Naive thymus-derived CD8-positive, alpha-beta T cell (primary cell): Measurements from ENCODE around the gene OPA1. TPM values are rescaled to one million over a fixed set of nuclear protein-coding genes. Genes with fewer than 3 reads are reported as not detected.
"Not testable (repeated sequence)": the region's sequence is repeated elsewhere in the genome, so short reads cannot be mapped to it uniquely, and the experiment has no call there.

Experiments used
- ATAC-seq, 2 donors: fragments of 150-1000 bp; cut with Tn5 transposase in 1 of 2; sonication (Bioruptor Pico), chemical (Tn5 transposase) in 1 of 2; 1 replicate in 1 of 2; 2 replicates in 1 of 2; pipeline ENCODE4 v1.10.0; 2021; ENCODE audit warnings: mild to moderate bottlenecking in 2 of 2, moderate library complexity in 2 of 2
- POLR2A ChIA-PET: fragments of 350-600 bp; sonication (Branson Sonifier 250); formaldehyde crosslinking; loops from one replicate; lab custom pipeline; 2021; ENCODE audit warnings: antibody characterized with exemption; lab: Charles Lee
- DNase-seq, 10 donors: peaks; one replicate each; pipeline versions ENCODE4 v3.0.0 to v3.0.0-alpha.2; 2020 to 2022
- H3K27ac Mint-ChIP-seq, 10 donors: one replicate each; pipeline ENCODE4 v1.8.0; 2020 to 2022; ENCODE audit warnings: mild to moderate bottlenecking in 10 of 10, mixed read lengths in 10 of 10, moderate library complexity in 4 of 10, inconsistent platforms in 1 of 10
- H3K27me3 Mint-ChIP-seq, 5 donors: one replicate each; pipeline ENCODE4 v1.8.0; 2021 to 2022; ENCODE audit warnings: mixed read lengths in 5 of 5
- H3K36me3 Mint-ChIP-seq, 3 donors: one replicate each; pipeline ENCODE4 v1.8.0; 2020 to 2022; ENCODE audit warnings: mixed read lengths in 3 of 3, mild to moderate bottlenecking in 2 of 3, inconsistent platforms in 1 of 3
- H3K4me1 Mint-ChIP-seq, 4 donors: one replicate each; pipeline ENCODE4 v1.8.0; 2021 to 2022; ENCODE audit warnings: mixed read lengths in 4 of 4
- H3K4me3 Mint-ChIP-seq, 10 donors: one replicate each; pipeline ENCODE4 v1.8.0; 2020 to 2022; ENCODE audit warnings: mild to moderate bottlenecking in 10 of 10, mixed read lengths in 10 of 10, moderate library complexity in 6 of 10, inconsistent platforms in 1 of 10
- H3K9me3 Mint-ChIP-seq, 9 donors: one replicate each; pipeline ENCODE4 v1.8.0; 2020 to 2022; ENCODE audit warnings: mixed read lengths in 9 of 9, mild to moderate bottlenecking in 3 of 9, inconsistent platforms in 1 of 9, moderate library complexity in 1 of 9
- polyA plus RNA-seq, 3 donors: library from polyadenylated mRNA; unstranded; fragments of 300-500 nt; fragmentation: Illumina TruSeq; gene quantifications; one replicate each; pipeline ENCODE4 v1.2.3, GENCODE V29; 2021
- total RNA-seq, 8 experiments: library from RNA in 2 of 8; stranded (reverse) in 2 of 8; gene quantifications; one replicate each; pipeline ENCODE4 v1.2.3 and lab custom pipeline; 2021 to 2026

Gene OPA1
- total and polyA plus RNA-seq, 5 experiments from 2014 or later: 21.5 to 54.4 (median 26.5) TPM

DNA sequence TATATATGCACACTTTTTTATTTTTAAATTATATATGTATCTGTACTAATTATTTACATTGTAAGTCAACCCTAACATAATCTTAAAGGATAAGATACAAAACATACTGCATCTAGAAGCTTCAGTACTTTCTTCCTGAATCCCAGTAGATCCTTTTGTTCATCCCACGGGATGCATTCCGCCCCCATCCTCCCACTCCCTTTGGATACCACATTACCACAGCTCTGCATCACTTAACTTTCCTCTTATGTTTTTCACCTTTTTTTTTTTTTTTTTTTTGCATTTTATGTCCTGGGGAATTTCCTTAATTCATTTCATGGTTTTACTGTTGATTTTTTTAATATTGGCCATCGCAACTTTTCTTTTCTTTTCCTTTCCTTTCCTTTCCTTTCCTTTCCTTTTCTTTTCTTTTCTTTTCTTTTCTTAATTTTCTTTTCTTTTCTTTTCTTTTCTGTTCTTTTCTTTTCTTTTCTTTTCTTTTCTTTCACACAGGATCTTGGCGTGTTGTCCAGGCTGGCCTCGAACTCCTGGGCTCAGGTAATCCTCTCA, 3.0 kb downstream of the OPA1 start:
- peak overlapping the region in 8 of 10 donors; percentile 4 to 56 (median 16) for H3K4me3 Mint-ChIP-seq
- ATAC-seq: no peak
- peak overlapping the region in 5 of 10 donors; percentile 17 to 59 (median 38) for H3K27ac Mint-ChIP-seq
- H3K36me3 Mint-ChIP-seq: peaks cover 9 to 41% (median 15%) of the 10 kb centered on the region in 3 donors
- no peaks in the 10 kb centered on the region for H3K27me3 Mint-ChIP-seq
- no peak for DNase-seq
- H3K4me1 Mint-ChIP-seq: peaks cover 35 to 81% (median 77%) of the 10 kb centered on the region in 4 donors
- POLR2A ChIA-PET: no interaction called here
- H3K9me3 Mint-ChIP-seq: no peaks in the 10 kb centered on the region

DNA sequence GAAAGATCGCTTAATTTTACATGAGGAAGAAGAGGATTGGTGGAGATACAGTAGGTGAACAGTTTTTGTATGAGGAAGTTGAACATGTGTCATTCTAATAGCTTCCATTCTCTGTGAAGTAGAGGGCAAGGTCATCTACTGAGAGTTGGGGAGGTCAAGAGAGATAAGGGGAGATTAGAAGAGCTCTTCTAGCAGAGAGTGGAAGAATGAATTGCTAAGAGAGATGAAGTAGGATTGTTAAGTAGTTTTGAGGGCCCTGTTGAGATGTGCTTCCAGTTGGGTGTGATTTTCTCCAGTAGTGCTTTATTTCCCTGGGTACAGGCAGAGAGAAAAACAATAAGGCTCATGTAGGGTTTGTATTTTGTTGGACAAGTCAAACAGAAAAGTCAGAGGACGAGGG, 5.2 kb downstream of the OPA1 start:
- POLR2A ChIA-PET: no interaction called here
- H3K27ac Mint-ChIP-seq: peak overlapping the region in 3 of 10 donors; percentile 20 to 74 (median 23)
- H3K4me3 Mint-ChIP-seq: peak overlapping the region in 1 of 10 donors; percentile 35
- DNase-seq (no peak), ATAC-seq (no peak)
- H3K36me3 Mint-ChIP-seq: peaks cover 9 to 52% (median 15%) of the 10 kb centered on the region in 3 donors
- H3K4me1 Mint-ChIP-seq: peaks cover 32 to 81% (median 78%) of the 10 kb centered on the region in 4 donors
- H3K9me3 Mint-ChIP-seq: no peaks in the 10 kb centered on the region
- H3K27me3 Mint-ChIP-seq: no peaks in the 10 kb centered on the region

DNA sequence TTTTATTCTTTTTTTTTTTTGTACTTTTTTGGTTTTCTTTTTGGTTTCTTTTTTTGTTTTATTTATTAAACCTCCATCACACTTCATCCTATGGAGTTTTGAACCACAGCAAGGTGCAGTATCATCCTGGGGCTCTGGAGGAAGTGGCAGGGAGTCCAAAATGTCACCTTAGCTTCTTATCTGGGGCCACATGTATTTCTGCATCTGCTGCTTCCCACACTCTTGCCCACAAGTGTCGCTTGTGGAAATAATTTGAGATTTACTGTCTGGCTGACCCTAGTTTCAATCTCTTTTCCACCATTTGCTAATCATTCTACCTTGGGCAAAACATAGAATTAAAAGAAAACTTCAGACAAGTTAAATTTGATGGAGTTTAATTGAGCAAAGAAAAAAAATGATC, 6.4 kb downstream of the OPA1 start:
- Mint-ChIP-seq H3K4me1 (peaks cover 30 to 78% (median 72%) of the 10 kb centered on the region in 4 donors), H3K27me3 (no peaks in the 10 kb centered on the region), H3K36me3 (peaks cover 5 to 56% (median 11%) of the 10 kb centered on the region in 3 donors), H3K4me3 (no peak overlapping the region), H3K9me3 (no peaks in the 10 kb centered on the region), H3K27ac (peak overlapping the region in 1 of 10 donors; percentile 37)
- ATAC-seq: no peak
- POLR2A ChIA-PET: no interaction called here
- no peak for DNase-seq

DNA sequence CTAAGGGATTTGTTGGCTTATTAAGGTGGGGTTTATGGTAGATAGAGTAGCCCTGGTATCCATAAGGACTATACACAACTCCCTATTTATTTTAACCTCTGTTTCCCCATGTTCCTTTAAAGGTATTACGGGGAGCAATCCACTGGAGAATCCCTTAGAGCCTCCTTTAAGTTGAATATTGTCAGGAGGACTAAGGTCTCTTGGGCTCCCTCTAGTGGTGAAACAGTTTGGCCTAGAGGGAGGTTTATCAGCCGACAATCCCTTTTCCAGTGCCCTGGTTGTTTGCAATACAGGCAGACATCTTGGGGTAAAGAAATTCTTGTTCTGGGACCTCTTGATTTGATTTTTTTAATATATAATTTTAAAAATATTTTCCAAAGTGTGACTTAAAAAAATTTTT, 12.9 kb downstream of the OPA1 start:
- peaks cover 0 to 9% (median 0%) of the 10 kb centered on the region in 9 donors for H3K9me3 Mint-ChIP-seq
- H3K4me1 Mint-ChIP-seq: peaks cover 21 to 54% (median 48%) of the 10 kb centered on the region in 4 donors
- ATAC-seq (peak; percentile 80 to 82), DNase-seq (peak; percentile 12 to 69 (median 48))
- no peak overlapping the region for H3K27ac Mint-ChIP-seq
- peaks cover 0 to 30% (median 19%) of the 10 kb centered on the region in 3 donors for H3K36me3 Mint-ChIP-seq
- POLR2A ChIA-PET: no interaction called here
- no peaks in the 10 kb centered on the region for H3K27me3 Mint-ChIP-seq
- no peak overlapping the region for H3K4me3 Mint-ChIP-seq

DNA sequence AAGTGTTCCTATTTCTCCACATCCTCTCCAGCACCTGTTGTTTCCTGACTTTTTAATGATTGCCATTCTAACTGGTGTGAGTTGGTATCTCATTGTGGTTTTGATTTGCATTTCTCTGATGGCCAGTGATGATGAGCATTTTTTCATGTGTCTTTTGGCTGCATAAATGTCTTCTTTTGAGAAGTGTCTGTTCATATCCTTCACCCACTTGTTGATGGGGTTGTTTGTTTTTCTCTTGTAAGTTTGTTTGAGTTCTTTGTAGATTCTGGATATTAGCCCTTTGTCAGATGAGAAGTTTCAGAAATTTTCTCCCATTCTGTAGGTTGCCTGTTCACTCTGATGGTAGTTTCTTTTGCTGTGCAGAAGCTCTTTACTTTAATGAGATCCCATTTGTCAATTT, 13.9 kb downstream of the OPA1 start:
- ATAC-seq, H3K4me3 Mint-ChIP-seq, POLR2A ChIA-PET, H3K27me3 Mint-ChIP-seq, DNase-seq, H3K9me3 Mint-ChIP-seq, H3K27ac Mint-ChIP-seq: not testable (repeated sequence)
- Mint-ChIP-seq H3K36me3 (peaks cover 0 to 28% (median 24%) of the 10 kb centered on the region in 3 donors), H3K4me1 (peaks cover 21 to 48% (median 43%) of the 10 kb centered on the region in 4 donors)

DNA sequence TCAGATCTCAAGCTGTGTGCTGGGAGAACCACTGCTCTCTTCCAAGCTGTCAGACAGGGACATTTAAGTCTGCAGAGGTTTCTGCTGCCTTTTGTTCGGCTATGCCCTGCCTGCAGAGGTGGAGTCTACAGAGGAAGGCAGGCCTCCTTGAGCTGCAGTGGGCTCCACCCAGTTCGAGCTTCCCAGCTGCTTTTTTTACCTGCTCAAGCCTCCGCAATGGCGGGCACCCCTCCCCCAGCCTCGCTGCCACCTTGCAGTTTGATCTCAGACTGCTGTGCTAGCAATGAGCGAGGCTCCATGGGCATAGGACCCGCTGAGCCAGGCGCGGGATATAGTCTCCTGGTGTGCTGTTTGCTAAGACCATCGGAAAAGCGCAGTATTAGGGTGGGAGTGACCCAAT, 17.5 kb downstream of the OPA1 start:
- ATAC-seq: not testable (repeated sequence)
- peaks cover 5 to 37% (median 33%) of the 10 kb centered on the region in 3 donors for H3K36me3 Mint-ChIP-seq

DNA sequence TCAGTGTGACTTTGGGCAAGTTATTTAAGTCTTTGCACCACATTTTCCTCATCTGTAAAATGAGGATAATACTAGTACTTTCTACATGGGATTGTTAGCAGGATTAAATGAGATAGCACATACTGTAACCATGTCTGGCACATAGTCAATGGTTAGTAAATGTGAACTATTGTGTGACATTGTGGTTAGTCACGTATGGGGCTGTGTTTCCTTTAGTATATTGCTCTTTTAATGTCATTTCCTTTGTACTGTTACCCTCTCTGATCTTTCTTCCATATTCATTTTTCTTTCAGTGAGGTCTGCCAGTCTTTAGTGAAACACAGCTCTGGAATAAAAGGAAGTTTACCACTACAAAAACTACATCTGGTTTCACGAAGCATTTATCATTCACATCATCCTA, 21.4 kb downstream of the OPA1 start:
- peak overlapping the region in 7 of 10 donors; percentile 27 to 60 (median 43) for H3K4me3 Mint-ChIP-seq
- DNase-seq (peak in 2 of 10 donors; percentile 10 to 16), ATAC-seq (peak; percentile 53 to 75)
- H3K27me3 Mint-ChIP-seq: no peaks in the 10 kb centered on the region
- peaks cover 8 to 42% (median 26%) of the 10 kb centered on the region in 4 donors for H3K4me1 Mint-ChIP-seq
- peaks cover 0 to 26% (median 0%) of the 10 kb centered on the region in 9 donors for H3K9me3 Mint-ChIP-seq
- H3K36me3 Mint-ChIP-seq: peaks cover 5 to 61% (median 34%) of the 10 kb centered on the region in 3 donors
- POLR2A ChIA-PET: no interaction called here
- H3K27ac Mint-ChIP-seq: peak overlapping the region in 8 of 10 donors; percentile 17 to 84 (median 74)

More for the DNA sequence above, 17.5 kb downstream of the OPA1 start:
- H3K4me3 Mint-ChIP-seq, DNase-seq, H3K27me3 Mint-ChIP-seq, H3K27ac Mint-ChIP-seq, POLR2A ChIA-PET: not testable (repeated sequence)
- peaks cover 20 to 63% (median 42%) of the 10 kb centered on the region in 4 donors for H3K4me1 Mint-ChIP-seq
- peaks cover 0 to 26% (median 3%) of the 10 kb centered on the region in 9 donors for H3K9me3 Mint-ChIP-seq

DNA sequence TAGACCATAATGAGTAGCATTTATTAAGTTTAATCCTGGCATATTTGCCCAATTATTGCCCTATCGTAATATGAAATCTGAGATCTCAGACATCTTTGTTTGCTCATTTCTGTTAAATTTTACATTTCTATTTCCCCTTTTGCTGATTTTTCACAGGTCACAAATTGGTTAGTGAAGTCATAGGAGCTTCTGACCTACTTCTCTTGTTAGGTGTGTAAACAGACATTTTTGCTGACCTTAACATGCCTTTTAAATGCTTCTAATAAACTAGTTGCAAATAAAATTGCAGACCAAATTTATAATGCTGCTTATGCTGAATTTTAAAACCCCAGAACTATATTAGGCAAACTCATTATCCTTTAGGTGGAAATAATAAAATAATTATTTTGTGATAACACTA, 24.6 kb downstream of the OPA1 start:
- H3K9me3 Mint-ChIP-seq: peaks cover 0 to 10% (median 0%) of the 10 kb centered on the region in 9 donors
- H3K27ac Mint-ChIP-seq: no peak overlapping the region
- no peak for ATAC-seq
- POLR2A ChIA-PET: no interaction called here
- peaks cover 6 to 72% (median 19%) of the 10 kb centered on the region in 3 donors for H3K36me3 Mint-ChIP-seq
- DNase-seq: no peak
- no peak overlapping the region for H3K4me3 Mint-ChIP-seq
- H3K4me1 Mint-ChIP-seq: peaks cover 6 to 24% (median 19%) of the 10 kb centered on the region in 4 donors
- no peaks in the 10 kb centered on the region for H3K27me3 Mint-ChIP-seq

DNA sequence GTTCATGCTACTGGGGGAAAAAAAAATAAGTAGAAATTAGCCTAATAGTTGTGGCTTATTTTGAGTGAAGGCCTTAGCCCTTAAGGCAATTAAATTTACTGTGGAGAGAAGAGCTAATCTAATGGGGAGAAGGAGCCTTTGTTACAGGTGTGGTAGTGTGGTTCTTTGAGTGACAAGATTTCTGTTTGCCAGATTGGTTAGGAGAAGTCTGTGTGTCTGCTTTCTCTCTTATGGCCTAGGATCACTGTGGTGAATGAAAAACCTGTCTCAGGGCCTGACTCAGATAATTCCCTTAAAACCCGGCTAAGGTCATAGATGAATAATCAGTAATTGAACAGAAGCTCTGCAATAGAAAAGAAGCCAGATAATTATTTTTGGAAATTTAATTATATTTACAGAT, 27.0 kb downstream of the OPA1 start:
- Mint-ChIP-seq H3K4me3 (no peak overlapping the region), H3K4me1 (peaks cover under 1 to 5% (median 2%) of the 10 kb centered on the region in 4 donors), H3K27ac (peak overlapping the region in 1 of 10 donors; percentile 56), H3K9me3 (no peaks in the 10 kb centered on the region), H3K27me3 (no peaks in the 10 kb centered on the region), H3K36me3 (peaks cover 6 to 77% (median 15%) of the 10 kb centered on the region in 3 donors)
- DNase-seq (no peak), ATAC-seq (no peak)
- POLR2A ChIA-PET: no interaction called here

DNA sequence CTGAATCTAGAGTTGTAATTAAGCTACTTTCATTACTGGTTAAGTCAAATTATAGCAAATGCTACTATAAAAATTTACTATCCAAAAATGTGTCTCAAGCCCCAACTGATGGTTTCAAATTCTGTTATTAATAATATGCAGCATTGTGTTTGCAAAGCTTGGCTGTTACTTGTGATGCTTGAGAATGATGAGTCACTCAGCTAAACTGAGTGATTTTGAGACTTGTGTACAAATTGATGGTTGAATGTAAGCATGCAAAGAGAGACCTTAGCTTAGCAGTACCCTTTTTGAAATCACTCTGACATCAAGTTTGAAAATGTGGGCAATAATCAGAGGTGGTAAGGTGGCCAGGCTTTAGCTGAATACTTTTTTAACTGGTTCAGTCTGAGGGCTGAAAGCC, 27.6 kb downstream of the OPA1 start:
- Mint-ChIP-seq H3K9me3 (no peaks in the 10 kb centered on the region), H3K36me3 (peaks cover 6 to 73% (median 15%) of the 10 kb centered on the region in 3 donors), H3K4me3 (no peak overlapping the region), H3K27me3 (no peaks in the 10 kb centered on the region), H3K4me1 (peaks cover 0 to 3% (median 1%) of the 10 kb centered on the region in 4 donors), H3K27ac (no peak overlapping the region)
- no peak for ATAC-seq
- DNase-seq: no peak
- POLR2A ChIA-PET: no interaction called here

DNA sequence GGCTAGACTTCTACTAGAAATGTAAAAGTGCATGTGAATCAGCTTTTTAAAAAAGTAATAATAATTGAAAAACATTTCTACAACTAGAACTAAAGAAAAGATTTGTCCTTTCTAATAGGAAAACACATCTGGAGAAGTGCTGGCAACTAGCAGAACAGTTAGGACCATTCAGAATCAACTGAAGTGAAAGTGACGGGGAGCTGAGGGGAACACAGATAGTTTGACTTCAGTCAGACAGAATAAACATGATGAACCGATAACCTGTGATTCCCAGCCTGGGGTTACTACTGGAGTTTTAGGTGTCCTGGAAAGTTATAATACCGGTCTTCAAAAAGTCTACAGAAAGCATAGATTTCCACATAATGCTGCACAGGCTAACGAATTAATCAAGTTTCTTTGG, 28.1 kb downstream of the OPA1 start:
- DNase-seq (no peak), ATAC-seq (no peak)
- H3K4me1 Mint-ChIP-seq: peaks cover 0 to 3% (median 1%) of the 10 kb centered on the region in 4 donors
- peaks cover 6 to 74% (median 20%) of the 10 kb centered on the region in 3 donors for H3K36me3 Mint-ChIP-seq
- H3K4me3 Mint-ChIP-seq: no peak overlapping the region
- POLR2A ChIA-PET: no interaction called here
- H3K9me3 Mint-ChIP-seq: no peaks in the 10 kb centered on the region
- H3K27me3 Mint-ChIP-seq: no peaks in the 10 kb centered on the region
- no peak overlapping the region for H3K27ac Mint-ChIP-seq

DNA sequence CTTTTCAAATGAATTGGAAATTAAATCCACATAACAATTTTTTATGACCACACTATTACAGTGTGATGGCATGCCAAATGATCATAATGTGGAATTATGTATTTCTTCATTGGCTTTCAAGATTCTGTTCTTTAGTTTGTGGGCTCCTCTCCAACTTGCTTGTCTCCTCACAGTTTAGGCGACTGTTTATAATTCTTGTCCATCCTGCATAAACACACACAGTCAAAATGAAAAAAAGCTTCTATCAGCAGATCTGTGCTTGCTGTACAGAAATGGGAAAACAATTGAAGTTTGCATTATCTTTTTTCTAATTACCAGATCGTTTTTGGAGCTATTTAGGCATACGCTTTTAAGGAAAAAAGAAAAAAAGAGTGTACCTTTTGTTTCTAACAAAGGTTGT, 37.0 kb downstream of the OPA1 start:
- POLR2A ChIA-PET: no interaction called here
- Mint-ChIP-seq H3K27ac (no peak overlapping the region), H3K27me3 (no peaks in the 10 kb centered on the region)

DNA sequence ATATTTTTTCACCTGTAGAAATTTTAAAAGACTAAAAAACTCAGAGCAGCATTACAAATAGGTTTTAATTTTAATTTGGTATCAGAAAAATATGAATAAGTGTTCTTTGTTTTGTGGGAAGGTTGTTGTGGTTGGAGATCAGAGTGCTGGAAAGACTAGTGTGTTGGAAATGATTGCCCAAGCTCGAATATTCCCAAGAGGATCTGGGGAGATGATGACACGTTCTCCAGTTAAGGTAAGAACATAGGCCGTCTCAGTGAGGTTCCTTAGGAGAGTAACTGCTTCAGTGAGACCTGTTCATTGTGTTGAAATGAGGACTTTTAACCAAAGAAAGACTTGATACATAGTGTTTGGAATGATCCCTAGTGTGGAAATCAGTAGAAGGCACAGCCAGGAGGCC, 44.8 kb downstream of the OPA1 start:
- Mint-ChIP-seq H3K4me1 (peaks cover 0 to 1% (median 0%) of the 10 kb centered on the region in 4 donors), H3K27me3 (no peaks in the 10 kb centered on the region), H3K4me3 (no peak overlapping the region), H3K27ac (no peak overlapping the region), H3K36me3 (peaks cover 4 to 37% (median 20%) of the 10 kb centered on the region in 3 donors), H3K9me3 (no peaks in the 10 kb centered on the region)
- ATAC-seq: no peak
- no peak for DNase-seq
- POLR2A ChIA-PET: interaction anchor here (0.6 kb wide), 1 partner anchor 589 kb away, joined by 4 read pairs; no protein-coding TSS in a partner anchor

More for the DNA sequence above, 37.0 kb downstream of the OPA1 start:
- Mint-ChIP-seq H3K9me3 (no peaks in the 10 kb centered on the region), H3K4me1 (no peaks in the 10 kb centered on the region), H3K36me3 (peaks cover 0 to 60% (median 17%) of the 10 kb centered on the region in 3 donors), H3K4me3 (no peak overlapping the region)
- DNase-seq (no peak), ATAC-seq (no peak)
